Osteoblast (primary cell): Measurements from ENCODE around the gene CDH10. TPM values are rescaled to one million over a fixed set of nuclear protein-coding genes. Genes with fewer than 3 reads are reported as not detected.

ENCODE experiments used
- DNase-seq: peaks from one replicate; pipeline ENCODE4 v3.0.0; 2011; ENCODE audit warnings: low spot score, mixed read lengths; ENCODE audit not compliant: insufficient read length; ENCODE audit errors: missing footprints
- H2AFZ ChIP-seq: 2 replicates; pipeline ENCODE4 v1.6.0; 2011; ENCODE audit warnings: mild to moderate bottlenecking, low read length
- H3K27ac ChIP-seq: 2 replicates; pipeline ENCODE4 v1.5.1; 2011; ENCODE audit warnings: mild to moderate bottlenecking, low read depth, low read length, moderate library complexity
- H3K27me3 ChIP-seq: 2 replicates; pipeline ENCODE4 v1.6.0; 2012; ENCODE audit warnings: mild to moderate bottlenecking, control low read depth, inconsistent platforms, low read length, moderate library complexity; ENCODE audit not compliant: insufficient read depth
- H3K36me3 ChIP-seq: 2 replicates; pipeline ENCODE4 v1.5.1; 2011; ENCODE audit warnings: mild to moderate bottlenecking, low read length, control low read depth, moderate library complexity; ENCODE audit not compliant: insufficient read depth
- H3K4me1 ChIP-seq: 2 replicates; pipeline ENCODE4 v1.5.1; 2011; ENCODE audit warnings: mild to moderate bottlenecking, low read length, control low read depth, moderate library complexity; ENCODE audit not compliant: insufficient read depth
- H3K4me2 ChIP-seq: 2 replicates; pipeline ENCODE4 v1.6.0; 2011; ENCODE audit warnings: mild to moderate bottlenecking, low read length; ENCODE audit not compliant: insufficient read depth
- H3K4me3 ChIP-seq: fragments of 200-600 bp; sonication (generic); 3 replicates; pipeline ENCODE4 v1.5.1; 2012; ENCODE audit warnings: mild to moderate bottlenecking, low read length, inconsistent platforms; ENCODE audit not compliant: insufficient read depth
- H3K79me2 ChIP-seq: 2 replicates; pipeline ENCODE4 v1.6.0; 2012; ENCODE audit warnings: mild to moderate bottlenecking, low read length, control low read depth, inconsistent platforms; ENCODE audit not compliant: insufficient read depth
- H3K9me3 ChIP-seq: 2 replicates; pipeline ENCODE4 v1.5.1; 2011; ENCODE audit warnings: low read depth, low read length, control low read depth
- H4K20me1 ChIP-seq: 2 replicates; pipeline ENCODE4 v1.6.0; 2012; ENCODE audit warnings: mild to moderate bottlenecking, low read length, control low read depth; ENCODE audit not compliant: insufficient read depth
- total RNA-seq: library from RNA; depleted of rRNA; stranded (reverse); fragments of >200 nt; gene quantifications from 2 replicates; pipeline ENCODE4 v1.2.3, GENCODE V29; 2012
- TF ChIP-seq, protein P1 (sequence below): IDR thresholded peaks from 2 replicates; pipeline ENCODE4 v1.5.1; 2011; ENCODE audit warnings: mild to moderate bottlenecking, low read depth, low read length, moderate library complexity; ENCODE audit errors: extremely low read depth

The CDH10 gene
- total RNA-seq, 1 donor, result not detected

DNA sequence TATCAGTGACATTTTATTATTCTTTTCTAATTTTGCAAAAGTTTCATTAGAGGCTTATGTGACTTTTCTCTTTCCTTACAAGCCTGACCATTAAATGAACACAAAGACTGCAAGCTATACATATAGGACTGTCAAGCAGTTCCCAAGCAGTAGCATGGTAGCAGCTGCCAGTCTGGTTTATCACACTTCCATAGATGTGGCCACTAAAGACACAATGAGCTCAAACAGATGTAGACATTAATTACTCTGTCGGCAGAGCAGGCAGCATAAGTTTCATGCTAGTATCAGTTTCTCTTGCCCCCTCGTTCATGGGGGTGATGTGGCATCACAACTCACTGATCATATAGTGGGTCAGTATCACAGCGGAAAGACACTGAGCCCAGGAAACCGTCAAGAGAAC, 89.5 kb downstream of the CDH10 start:
- no peak for DNase-seq
- Histone ChIP-seq H3K36me3 (no peaks in the 10 kb centered on the region), H3K79me2 (no peaks in the 10 kb centered on the region), H3K27ac (no peak overlapping the region), H3K4me1 (no peaks in the 10 kb centered on the region), H4K20me1 (no peaks in the 10 kb centered on the region), H2AFZ (no peak overlapping the region), H3K4me3 (no peak overlapping the region), H3K4me2 (no peak overlapping the region), H3K9me3 (peaks cover 2% of the 10 kb centered on the region), H3K27me3 (no peaks in the 10 kb centered on the region)
- TF ChIP-seq, protein P1, sequence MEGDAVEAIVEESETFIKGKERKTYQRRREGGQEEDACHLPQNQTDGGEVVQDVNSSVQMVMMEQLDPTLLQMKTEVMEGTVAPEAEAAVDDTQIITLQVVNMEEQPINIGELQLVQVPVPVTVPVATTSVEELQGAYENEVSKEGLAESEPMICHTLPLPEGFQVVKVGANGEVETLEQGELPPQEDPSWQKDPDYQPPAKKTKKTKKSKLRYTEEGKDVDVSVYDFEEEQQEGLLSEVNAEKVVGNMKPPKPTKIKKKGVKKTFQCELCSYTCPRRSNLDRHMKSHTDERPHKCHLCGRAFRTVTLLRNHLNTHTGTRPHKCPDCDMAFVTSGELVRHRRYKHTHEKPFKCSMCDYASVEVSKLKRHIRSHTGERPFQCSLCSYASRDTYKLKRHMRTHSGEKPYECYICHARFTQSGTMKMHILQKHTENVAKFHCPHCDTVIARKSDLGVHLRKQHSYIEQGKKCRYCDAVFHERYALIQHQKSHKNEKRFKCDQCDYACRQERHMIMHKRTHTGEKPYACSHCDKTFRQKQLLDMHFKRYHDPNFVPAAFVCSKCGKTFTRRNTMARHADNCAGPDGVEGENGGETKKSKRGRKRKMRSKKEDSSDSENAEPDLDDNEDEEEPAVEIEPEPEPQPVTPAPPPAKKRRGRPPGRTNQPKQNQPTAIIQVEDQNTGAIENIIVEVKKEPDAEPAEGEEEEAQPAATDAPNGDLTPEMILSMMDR, result no peak

DNA sequence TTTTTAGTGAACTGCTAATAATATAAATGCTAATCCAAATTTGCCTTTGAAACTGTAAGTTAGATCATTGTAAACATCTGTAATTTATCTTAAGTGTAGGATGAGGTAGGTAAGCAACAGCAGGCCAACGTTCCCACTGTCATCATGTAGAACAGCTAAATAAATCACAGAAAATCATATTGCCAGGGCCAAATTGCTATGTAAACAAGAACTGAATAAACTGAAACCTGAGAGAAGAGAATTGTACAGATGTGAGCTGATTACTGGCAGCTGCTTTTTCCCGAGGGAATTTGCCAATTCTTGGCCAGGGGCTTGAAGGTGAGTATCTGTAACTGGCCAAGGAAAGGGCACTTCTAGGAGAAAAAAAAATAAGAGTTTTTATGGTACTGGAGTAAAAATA, 97.6 kb downstream of the CDH10 start:
- TF ChIP-seq, protein P1, result no peak
- no peaks in the 10 kb centered on the region for H3K9me3 ChIP-seq
- no peak overlapping the region for H3K27ac ChIP-seq
- no peaks in the 10 kb centered on the region for H4K20me1 ChIP-seq
- H3K79me2 ChIP-seq, result no peaks in the 10 kb centered on the region
- no peak overlapping the region for H3K4me3 ChIP-seq
- H3K4me2 ChIP-seq, result no peak overlapping the region
- H3K27me3 ChIP-seq, result no peaks in the 10 kb centered on the region
- H3K4me1 ChIP-seq, result no peaks in the 10 kb centered on the region
- H2AFZ ChIP-seq, result no peak overlapping the region
- no peak for DNase-seq
- no peaks in the 10 kb centered on the region for H3K36me3 ChIP-seq

DNA sequence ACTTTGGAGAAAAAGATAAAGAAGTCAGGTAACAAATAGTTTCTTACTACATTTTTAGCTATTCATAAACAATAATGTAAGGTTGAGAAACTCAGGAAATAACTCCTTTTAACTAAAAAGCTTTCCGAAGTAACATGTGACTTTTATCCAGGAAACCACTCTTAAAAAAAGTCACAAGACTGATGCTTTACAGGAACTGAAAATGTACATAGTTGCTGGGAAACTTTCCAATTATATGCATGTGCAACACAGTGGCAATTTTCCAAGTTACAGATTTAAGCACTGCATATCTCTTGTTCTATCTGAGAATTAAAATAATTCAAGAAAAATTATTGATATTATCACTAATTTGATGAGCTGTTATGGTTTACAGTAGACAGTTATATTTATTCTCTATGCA, 105.2 kb downstream of the CDH10 start:
- DNase-seq, result no peak
- H3K27me3 ChIP-seq, result no peaks in the 10 kb centered on the region

DNA sequence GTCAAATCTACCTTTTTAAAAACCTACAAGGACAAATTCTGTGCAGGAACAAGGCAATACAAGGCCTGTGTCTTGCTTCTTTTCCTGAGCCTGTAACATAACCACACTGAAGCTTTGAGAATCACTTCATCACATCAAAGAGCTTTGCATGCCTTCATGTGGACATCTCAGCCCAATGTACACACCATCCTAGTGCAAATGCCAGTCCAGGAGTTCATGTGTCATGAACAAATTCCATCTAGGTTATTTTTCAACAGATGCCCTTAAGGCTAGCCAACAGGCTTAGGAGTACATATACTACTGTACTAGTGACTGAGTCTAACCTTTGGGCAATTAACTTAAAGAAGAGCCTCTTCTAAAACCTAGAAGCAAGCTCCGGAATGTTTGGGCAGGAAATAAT, 106.4 kb downstream of the CDH10 start:
- no peak for DNase-seq
- Histone ChIP-seq H3K36me3 (no peaks in the 10 kb centered on the region), H3K9me3 (peaks cover 2% of the 10 kb centered on the region)

More for the DNA sequence above, 105.2 kb downstream of the CDH10 start:
- no peak overlapping the region for H2AFZ ChIP-seq
- H3K79me2 ChIP-seq, result no peaks in the 10 kb centered on the region
- H3K4me1 ChIP-seq, result no peaks in the 10 kb centered on the region
- H3K36me3 ChIP-seq, result no peaks in the 10 kb centered on the region
- no peak overlapping the region for H3K4me2 ChIP-seq
- H3K27ac ChIP-seq, result no peak overlapping the region
- H4K20me1 ChIP-seq, result no peaks in the 10 kb centered on the region
- TF ChIP-seq, protein P1, result no peak
- H3K9me3 ChIP-seq, result peaks cover 2% of the 10 kb centered on the region
- H3K4me3 ChIP-seq, result no peak overlapping the region

More for the DNA sequence above, 106.4 kb downstream of the CDH10 start:
- Histone ChIP-seq H4K20me1 (no peaks in the 10 kb centered on the region), H3K4me2 (no peak overlapping the region), H3K27me3 (no peaks in the 10 kb centered on the region), H3K4me1 (no peaks in the 10 kb centered on the region), H3K27ac (no peak overlapping the region), H2AFZ (no peak overlapping the region), H3K79me2 (no peaks in the 10 kb centered on the region), H3K4me3 (no peak overlapping the region)
- TF ChIP-seq, protein P1, result no peak
